Measurements from ENCODE around the gene PTPN14.
A peak's percentile ranks its signal among the peaks of the same experiment; 100 is the strongest.

Gene PTPN14

DNA sequence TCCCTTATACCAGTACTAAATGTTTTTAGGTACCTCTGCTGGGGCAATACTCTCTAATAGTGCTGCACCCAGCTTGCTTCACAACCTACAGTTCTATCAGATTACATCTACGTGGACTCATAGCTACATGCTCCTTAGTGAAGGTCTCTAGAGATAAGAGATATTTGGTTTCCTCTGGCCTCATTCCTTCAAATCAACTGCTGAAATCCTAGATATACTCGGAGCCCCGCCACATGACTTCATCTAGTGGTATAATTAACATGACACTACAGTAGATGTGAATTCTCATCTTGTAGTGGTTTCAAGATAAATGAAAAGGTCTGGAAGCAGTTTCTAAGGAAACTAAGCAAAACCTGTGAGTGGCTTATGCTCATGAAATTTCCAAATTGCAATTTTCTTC is 155.1 kb downstream of the PTPN14 start (continued):
- TF ChIP-seq, protein P1, sequence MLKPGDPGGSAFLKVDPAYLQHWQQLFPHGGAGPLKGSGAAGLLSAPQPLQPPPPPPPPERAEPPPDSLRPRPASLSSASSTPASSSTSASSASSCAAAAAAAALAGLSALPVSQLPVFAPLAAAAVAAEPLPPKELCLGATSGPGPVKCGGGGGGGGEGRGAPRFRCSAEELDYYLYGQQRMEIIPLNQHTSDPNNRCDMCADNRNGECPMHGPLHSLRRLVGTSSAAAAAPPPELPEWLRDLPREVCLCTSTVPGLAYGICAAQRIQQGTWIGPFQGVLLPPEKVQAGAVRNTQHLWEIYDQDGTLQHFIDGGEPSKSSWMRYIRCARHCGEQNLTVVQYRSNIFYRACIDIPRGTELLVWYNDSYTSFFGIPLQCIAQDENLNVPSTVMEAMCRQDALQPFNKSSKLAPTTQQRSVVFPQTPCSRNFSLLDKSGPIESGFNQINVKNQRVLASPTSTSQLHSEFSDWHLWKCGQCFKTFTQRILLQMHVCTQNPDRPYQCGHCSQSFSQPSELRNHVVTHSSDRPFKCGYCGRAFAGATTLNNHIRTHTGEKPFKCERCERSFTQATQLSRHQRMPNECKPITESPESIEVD (tag by site-specific recombination; IDR thresholded peaks at IDR 0.05): peak; percentile 80
- TF ChIP-seq ZIC2 (tag by site-specific recombination; IDR thresholded peaks at IDR 0.05) (no peak), ZNF354C (tag by site-specific recombination; IDR thresholded peaks at IDR 0.05; ENCODE audit: borderline replicate concordance, low read depth) (no peak), ZNF112 (tag by site-specific recombination; IDR thresholded peaks at IDR 0.05) (no peak), ZNF433 (tag by site-specific recombination; IDR thresholded peaks at IDR 0.05; ENCODE audit: low read depth) (no peak), ZFHX2 (tag by site-specific recombination; conservative IDR thresholded peaks at IDR 0.05) (no peak), ZNF654 (tag by site-specific recombination; IDR thresholded peaks at IDR 0.05; ENCODE audit: low read depth) (no peak), ZXDB (tag by site-specific recombination; IDR thresholded peaks at IDR 0.05) (peak; percentile 68), ZNF704 (tag by site-specific recombination; IDR thresholded peaks at IDR 0.05) (no peak), ZNF311 (tag by site-specific recombination; IDR thresholded peaks at IDR 0.05; ENCODE audit: borderline replicate concordance) (no peak), ZNF19 (tag by site-specific recombination; IDR thresholded peaks at IDR 0.05; ENCODE audit: low read depth) (no peak), ZNF510 (tag by site-specific recombination; IDR thresholded peaks at IDR 0.05; ENCODE audit: insufficient replicate concordance) (no peak), SP2 (tag by site-specific recombination; IDR thresholded peaks at IDR 0.05) (no peak), ZNF280C (tag by site-specific recombination; IDR thresholded peaks at IDR 0.05) (no peak), ZNF626 (tag by site-specific recombination; IDR thresholded peaks at IDR 0.05) (no peak), KLF8 (tag by site-specific recombination; IDR thresholded peaks at IDR 0.05) (no peak), ZNF423 (tag by site-specific recombination; IDR thresholded peaks at IDR 0.05) (no peak), ZNF223 (tag by site-specific recombination; IDR thresholded peaks at IDR 0.05) (no peak), ZNF366 (tag by site-specific recombination; conservative IDR thresholded peaks at IDR 0.05) (0 out of 2 replicates have a peak, but pooled peaks have one; percentile 42), KLF9 (tag by site-specific recombination; IDR thresholded peaks at IDR 0.05; ENCODE audit: low read depth) (no peak), ZSCAN16 (tag by site-specific recombination; IDR thresholded peaks at IDR 0.05) (no peak), ZNF660 (tag by site-specific recombination; IDR thresholded peaks at IDR 0.05) (no peak), ZNF514 (tag by site-specific recombination; IDR thresholded peaks at IDR 0.05) (no peak), ZNF776 (tag by site-specific recombination; IDR thresholded peaks at IDR 0.05; ENCODE audit: borderline replicate concordance) (no peak), ZFP69B (tag by site-specific recombination; IDR thresholded peaks at IDR 0.05) (no peak)
- TF ChIP-seq, protein P2, sequence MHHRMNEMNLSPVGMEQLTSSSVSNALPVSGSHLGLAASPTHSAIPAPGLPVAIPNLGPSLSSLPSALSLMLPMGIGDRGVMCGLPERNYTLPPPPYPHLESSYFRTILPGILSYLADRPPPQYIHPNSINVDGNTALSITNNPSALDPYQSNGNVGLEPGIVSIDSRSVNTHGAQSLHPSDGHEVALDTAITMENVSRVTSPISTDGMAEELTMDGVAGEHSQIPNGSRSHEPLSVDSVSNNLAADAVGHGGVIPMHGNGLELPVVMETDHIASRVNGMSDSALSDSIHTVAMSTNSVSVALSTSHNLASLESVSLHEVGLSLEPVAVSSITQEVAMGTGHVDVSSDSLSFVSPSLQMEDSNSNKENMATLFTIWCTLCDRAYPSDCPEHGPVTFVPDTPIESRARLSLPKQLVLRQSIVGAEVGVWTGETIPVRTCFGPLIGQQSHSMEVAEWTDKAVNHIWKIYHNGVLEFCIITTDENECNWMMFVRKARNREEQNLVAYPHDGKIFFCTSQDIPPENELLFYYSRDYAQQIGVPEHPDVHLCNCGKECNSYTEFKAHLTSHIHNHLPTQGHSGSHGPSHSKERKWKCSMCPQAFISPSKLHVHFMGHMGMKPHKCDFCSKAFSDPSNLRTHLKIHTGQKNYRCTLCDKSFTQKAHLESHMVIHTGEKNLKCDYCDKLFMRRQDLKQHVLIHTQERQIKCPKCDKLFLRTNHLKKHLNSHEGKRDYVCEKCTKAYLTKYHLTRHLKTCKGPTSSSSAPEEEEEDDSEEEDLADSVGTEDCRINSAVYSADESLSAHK (tag by site-specific recombination; IDR thresholded peaks at IDR 0.05): peak; percentile 94
- TF ChIP-seq, protein P3, sequence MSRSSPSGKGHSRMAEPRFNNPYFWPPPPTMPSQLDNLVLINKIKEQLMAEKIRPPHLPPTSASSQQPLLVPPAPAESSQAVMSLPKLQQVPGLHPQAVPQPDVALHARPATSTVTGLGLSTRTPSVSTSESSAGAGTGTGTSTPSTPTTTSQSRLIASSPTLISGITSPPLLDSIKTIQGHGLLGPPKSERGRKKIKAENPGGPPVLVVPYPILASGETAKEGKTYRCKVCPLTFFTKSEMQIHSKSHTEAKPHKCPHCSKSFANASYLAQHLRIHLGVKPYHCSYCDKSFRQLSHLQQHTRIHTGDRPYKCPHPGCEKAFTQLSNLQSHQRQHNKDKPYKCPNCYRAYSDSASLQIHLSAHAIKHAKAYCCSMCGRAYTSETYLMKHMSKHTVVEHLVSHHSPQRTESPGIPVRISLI (tag by site-specific recombination; IDR thresholded peaks at IDR 0.05): no peak
- TF ChIP-seq, protein P4, sequence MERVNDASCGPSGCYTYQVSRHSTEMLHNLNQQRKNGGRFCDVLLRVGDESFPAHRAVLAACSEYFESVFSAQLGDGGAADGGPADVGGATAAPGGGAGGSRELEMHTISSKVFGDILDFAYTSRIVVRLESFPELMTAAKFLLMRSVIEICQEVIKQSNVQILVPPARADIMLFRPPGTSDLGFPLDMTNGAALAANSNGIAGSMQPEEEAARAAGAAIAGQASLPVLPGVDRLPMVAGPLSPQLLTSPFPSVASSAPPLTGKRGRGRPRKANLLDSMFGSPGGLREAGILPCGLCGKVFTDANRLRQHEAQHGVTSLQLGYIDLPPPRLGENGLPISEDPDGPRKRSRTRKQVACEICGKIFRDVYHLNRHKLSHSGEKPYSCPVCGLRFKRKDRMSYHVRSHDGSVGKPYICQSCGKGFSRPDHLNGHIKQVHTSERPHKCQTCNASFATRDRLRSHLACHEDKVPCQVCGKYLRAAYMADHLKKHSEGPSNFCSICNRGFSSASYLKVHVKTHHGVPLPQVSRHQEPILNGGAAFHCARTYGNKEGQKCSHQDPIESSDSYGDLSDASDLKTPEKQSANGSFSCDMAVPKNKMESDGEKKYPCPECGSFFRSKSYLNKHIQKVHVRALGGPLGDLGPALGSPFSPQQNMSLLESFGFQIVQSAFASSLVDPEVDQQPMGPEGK (tag by site-specific recombination; IDR thresholded peaks at IDR 0.05): no peak
- TF ChIP-seq, protein P5, sequence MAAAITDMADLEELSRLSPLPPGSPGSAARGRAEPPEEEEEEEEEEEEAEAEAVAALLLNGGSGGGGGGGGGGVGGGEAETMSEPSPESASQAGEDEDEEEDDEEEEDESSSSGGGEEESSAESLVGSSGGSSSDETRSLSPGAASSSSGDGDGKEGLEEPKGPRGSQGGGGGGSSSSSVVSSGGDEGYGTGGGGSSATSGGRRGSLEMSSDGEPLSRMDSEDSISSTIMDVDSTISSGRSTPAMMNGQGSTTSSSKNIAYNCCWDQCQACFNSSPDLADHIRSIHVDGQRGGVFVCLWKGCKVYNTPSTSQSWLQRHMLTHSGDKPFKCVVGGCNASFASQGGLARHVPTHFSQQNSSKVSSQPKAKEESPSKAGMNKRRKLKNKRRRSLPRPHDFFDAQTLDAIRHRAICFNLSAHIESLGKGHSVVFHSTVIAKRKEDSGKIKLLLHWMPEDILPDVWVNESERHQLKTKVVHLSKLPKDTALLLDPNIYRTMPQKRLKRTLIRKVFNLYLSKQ (tag by site-specific recombination; IDR thresholded peaks at IDR 0.05; ENCODE audit: borderline replicate concordance): no peak

All from HEK293 (cell line).